ENCODE measurements around the gene PPM1A. TPM values are rescaled to one million over a fixed set of nuclear protein-coding genes. Genes with fewer than 3 reads are reported as not detected.

The PPM1A gene
- total RNA-seq, 3 donors from 2014 or later (not counting 1 experiment from before 2014, with no cell fraction given) = 118 to 126 (median 119) TPM

DNA sequence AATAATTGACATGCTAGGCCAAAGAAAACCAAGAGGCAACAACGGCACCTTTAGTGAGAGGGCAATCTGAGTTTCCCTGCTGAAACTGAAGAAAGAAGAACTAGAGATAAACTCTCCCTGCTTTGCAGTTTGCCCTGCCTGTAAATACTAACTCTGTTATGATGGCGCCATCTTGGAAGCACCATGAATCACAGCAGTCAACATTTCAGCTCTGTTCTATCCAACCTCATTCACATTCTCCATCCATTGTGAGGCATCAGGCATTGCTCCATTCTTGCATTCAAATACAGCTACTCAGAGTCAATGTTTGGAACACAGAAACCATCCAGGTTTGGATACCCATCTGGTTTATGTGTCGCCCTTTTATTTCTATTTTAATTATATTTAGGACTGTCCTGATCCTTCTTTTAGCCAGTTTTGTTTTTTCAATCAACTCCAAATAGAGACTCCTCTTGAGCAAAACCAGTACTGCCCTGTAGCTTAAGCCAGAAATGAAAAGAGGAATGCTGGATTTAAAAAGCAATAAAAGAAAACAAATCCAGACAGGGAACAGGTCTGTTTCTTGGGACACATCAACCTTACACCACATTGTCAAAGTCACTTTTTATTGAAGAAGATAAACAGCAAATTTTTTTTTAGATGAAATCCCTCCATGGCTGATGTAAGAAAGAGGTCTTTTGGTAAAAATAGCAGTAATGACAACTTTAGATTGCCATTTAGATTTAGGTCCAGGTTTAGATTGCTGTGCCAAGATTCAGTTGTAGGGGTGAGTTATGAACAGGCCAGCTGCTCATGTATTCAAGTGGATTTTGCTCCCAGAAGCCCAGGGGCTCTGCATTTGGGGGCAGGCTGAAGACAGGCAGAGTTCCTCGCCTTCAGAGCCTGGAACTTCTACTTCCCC lies 33.3 kb upstream of the PPM1A start:
- no peaks in the 10 kb centered on the region for H3K4me1 Mint-ChIP-seq
- 92% methylated on average over 3 of the region's 4 CpGs for WGBS (ENCODE audit: insufficient coverage)
- H3K4me1 ChIP-seq (ENCODE audit: control insufficient read depth, insufficient read depth, low read length) = no peaks in the 10 kb centered on the region
- H3K4me3 ChIP-seq (ENCODE audit: low read length) = no peak overlapping the region
- ATAC-seq (no peak), DNase-seq (no peak)
- peaks cover 2 to 14% of the 10 kb centered on the region in 2 donors for H3K27me3 Mint-ChIP-seq (ENCODE audit: low read depth in 2 of 2)
- no peaks in the 10 kb centered on the region for H3K9me3 Mint-ChIP-seq
- no peaks in the 10 kb centered on the region for H3K36me3 Mint-ChIP-seq
- H3K36me3 ChIP-seq (ENCODE audit: control insufficient read depth, insufficient read depth, low read length) = no peaks in the 10 kb centered on the region
- H3K9me3 ChIP-seq (ENCODE audit: control insufficient read depth, insufficient read depth, low read length) = no peaks in the 10 kb centered on the region
- no peak overlapping the region for H3K27ac ChIP-seq (ENCODE audit: low read length)
- TF ChIP-seq, protein P1, sequence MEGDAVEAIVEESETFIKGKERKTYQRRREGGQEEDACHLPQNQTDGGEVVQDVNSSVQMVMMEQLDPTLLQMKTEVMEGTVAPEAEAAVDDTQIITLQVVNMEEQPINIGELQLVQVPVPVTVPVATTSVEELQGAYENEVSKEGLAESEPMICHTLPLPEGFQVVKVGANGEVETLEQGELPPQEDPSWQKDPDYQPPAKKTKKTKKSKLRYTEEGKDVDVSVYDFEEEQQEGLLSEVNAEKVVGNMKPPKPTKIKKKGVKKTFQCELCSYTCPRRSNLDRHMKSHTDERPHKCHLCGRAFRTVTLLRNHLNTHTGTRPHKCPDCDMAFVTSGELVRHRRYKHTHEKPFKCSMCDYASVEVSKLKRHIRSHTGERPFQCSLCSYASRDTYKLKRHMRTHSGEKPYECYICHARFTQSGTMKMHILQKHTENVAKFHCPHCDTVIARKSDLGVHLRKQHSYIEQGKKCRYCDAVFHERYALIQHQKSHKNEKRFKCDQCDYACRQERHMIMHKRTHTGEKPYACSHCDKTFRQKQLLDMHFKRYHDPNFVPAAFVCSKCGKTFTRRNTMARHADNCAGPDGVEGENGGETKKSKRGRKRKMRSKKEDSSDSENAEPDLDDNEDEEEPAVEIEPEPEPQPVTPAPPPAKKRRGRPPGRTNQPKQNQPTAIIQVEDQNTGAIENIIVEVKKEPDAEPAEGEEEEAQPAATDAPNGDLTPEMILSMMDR (IDR thresholded peaks at IDR 0.05) = no peak
- H3K27me3 ChIP-seq (ENCODE audit: control insufficient read depth, insufficient read depth, low read length) = no peaks in the 10 kb centered on the region
- no peak overlapping the region for H3K27ac Mint-ChIP-seq
- intact Hi-C loops (cut with micrococcal nuclease) = no loop called here
- H3K4me3 Mint-ChIP-seq = no peak overlapping the region

DNA sequence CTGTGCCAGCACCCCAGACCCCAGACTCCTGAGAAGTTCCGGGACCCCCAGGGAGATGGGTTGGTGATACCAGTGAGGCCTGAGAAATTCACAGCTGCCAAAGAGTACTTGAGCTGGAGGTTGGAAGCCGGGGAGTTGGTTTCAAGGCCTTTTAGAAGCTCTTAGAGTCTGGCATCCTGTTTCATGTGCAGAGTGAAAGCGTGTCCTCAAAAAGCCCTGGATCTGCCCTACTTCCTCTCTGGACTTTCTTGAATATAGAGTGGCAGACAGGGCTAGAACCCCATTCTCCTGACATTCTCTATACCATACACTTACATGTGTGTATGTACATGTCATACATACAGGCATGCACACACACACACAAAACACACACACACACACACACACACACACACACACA lies 31.3 kb upstream of the PPM1A start:
- WGBS (ENCODE audit: insufficient coverage) = 88% methylated on average over 3 of the region's 3 CpGs
- TF ChIP-seq, protein P1 (IDR thresholded peaks at IDR 0.05) = no peak
- intact Hi-C loops (cut with micrococcal nuclease) = no loop called here
- ATAC-seq (no peak), DNase-seq (no peak)
- H3K27ac Mint-ChIP-seq = no peak overlapping the region
- no peaks in the 10 kb centered on the region for H3K36me3 Mint-ChIP-seq
- H3K4me1 ChIP-seq (ENCODE audit: control insufficient read depth, insufficient read depth, low read length) = no peaks in the 10 kb centered on the region
- H3K9me3 Mint-ChIP-seq = no peaks in the 10 kb centered on the region
- no peak overlapping the region for H3K4me3 Mint-ChIP-seq
- no peaks in the 10 kb centered on the region for H3K4me1 Mint-ChIP-seq
- H3K4me3 ChIP-seq (ENCODE audit: low read length) = no peak overlapping the region
- no peak overlapping the region for H3K27ac ChIP-seq (ENCODE audit: low read length)
- H3K27me3 Mint-ChIP-seq (ENCODE audit: low read depth in 2 of 2) = peaks cover 2 to 14% of the 10 kb centered on the region in 2 donors
- no peaks in the 10 kb centered on the region for H3K27me3 ChIP-seq (ENCODE audit: control insufficient read depth, insufficient read depth, low read length)
- H3K36me3 ChIP-seq (ENCODE audit: control insufficient read depth, insufficient read depth, low read length) = no peaks in the 10 kb centered on the region
- H3K9me3 ChIP-seq (ENCODE audit: control insufficient read depth, insufficient read depth, low read length) = no peaks in the 10 kb centered on the region

DNA sequence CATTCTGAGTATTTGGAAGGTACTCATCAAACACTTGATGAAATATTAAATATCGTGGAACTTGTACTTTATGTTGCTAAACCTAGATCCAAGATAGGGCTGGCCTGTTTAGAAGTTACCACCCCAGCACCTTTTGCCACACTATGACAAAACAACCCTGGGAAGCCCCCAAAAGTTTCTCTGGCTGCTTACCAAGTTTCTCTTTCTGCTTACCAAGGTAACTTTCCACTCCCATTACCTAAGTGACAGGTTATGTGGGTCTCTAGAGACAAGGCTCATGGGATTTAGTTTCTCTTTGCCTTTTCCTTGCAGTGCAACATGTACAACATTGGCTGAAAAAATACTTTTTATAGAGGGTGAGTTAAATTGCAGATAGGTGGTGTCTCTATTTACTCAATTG lies 28.9 kb upstream of the PPM1A start:
- H3K9me3 ChIP-seq (ENCODE audit: control insufficient read depth, insufficient read depth, low read length) = no peaks in the 10 kb centered on the region
- H3K36me3 ChIP-seq (ENCODE audit: control insufficient read depth, insufficient read depth, low read length) = no peaks in the 10 kb centered on the region
- H3K27ac ChIP-seq (ENCODE audit: low read length) = no peak overlapping the region
- Mint-ChIP-seq H3K27me3 (ENCODE audit: low read depth in 2 of 2) (peaks cover 0 to 2% of the 10 kb centered on the region in 2 donors), H3K27ac (no peak overlapping the region), H3K4me3 (no peak overlapping the region), H3K9me3 (no peaks in the 10 kb centered on the region), H3K4me1 (no peaks in the 10 kb centered on the region), H3K36me3 (no peaks in the 10 kb centered on the region)
- H3K4me3 ChIP-seq (ENCODE audit: low read length) = no peak overlapping the region
- TF ChIP-seq, protein P1 (IDR thresholded peaks at IDR 0.05) = no peak
- DNase-seq (peak in 1 of 2 donors; percentile 43), ATAC-seq (peak; percentile 35 to 62 (median 36))
- 56% methylated on average over 1 of the region's 1 CpG for WGBS (ENCODE audit: insufficient coverage)
- H3K27me3 ChIP-seq (ENCODE audit: control insufficient read depth, insufficient read depth, low read length) = no peaks in the 10 kb centered on the region
- H3K4me1 ChIP-seq (ENCODE audit: control insufficient read depth, insufficient read depth, low read length) = no peaks in the 10 kb centered on the region
- intact Hi-C loops (cut with micrococcal nuclease) = no loop called here

Data from natural killer cell (primary cell).